MM.1S (cell line): Measurements from ENCODE around the gene IRAK2.

Source experiments
- DNase-seq: peaks from one replicate; pipeline ENCODE4 v3.0.0-alpha.2; 2015
- H2AFZ ChIP-seq: fragments of 300-600 bp; sonication (generic); 2 replicates; pipeline ENCODE4 v1.6.0; 2016; ENCODE audit warnings: antibody characterized with exemption, low read length
- H3F3A ChIP-seq: fragments of 300-600 bp; sonication (generic); 2 replicates; pipeline ENCODE4 v1.6.1; 2016; ENCODE audit warnings: mild to moderate bottlenecking, antibody characterized with exemption, low read length, moderate library complexity, mixed read lengths; ENCODE audit not compliant: insufficient read depth
- H3K27ac ChIP-seq: fragments of 300-600 bp; sonication (generic); 2 replicates; pipeline ENCODE4 v1.5.1; 2016; ENCODE audit warnings: mild to moderate bottlenecking, low read length
- H3K27me3 ChIP-seq: fragments of 300-600 bp; sonication (generic); replicated peaks from 2 replicates; pipeline ENCODE4 v1.6.0; 2016; ENCODE audit warnings: low read length; ENCODE audit not compliant: insufficient read depth
- H3K36me3 ChIP-seq: fragments of 300-600 bp; sonication (generic); replicated peaks from 2 replicates; pipeline ENCODE4 v1.6.1; 2016; ENCODE audit warnings: mild to moderate bottlenecking, low read length, mixed read lengths; ENCODE audit not compliant: insufficient read depth
- H3K4me1 ChIP-seq: fragments of 300-600 bp; sonication (generic); 2 replicates; pipeline ENCODE4 v1.6.1; 2016; ENCODE audit warnings: low read length, mixed read lengths
- H3K4me2 ChIP-seq: fragments of 300-600 bp; sonication (generic); 2 replicates; pipeline ENCODE4 v1.6.0; 2016; ENCODE audit warnings: low read depth, low read length
- H3K4me3 ChIP-seq: fragments of 300-600 bp; sonication (generic); 2 replicates; pipeline ENCODE4 v1.5.1; 2016; ENCODE audit warnings: low read length, mixed read lengths
- H3K79me2 ChIP-seq: fragments of 300-600 bp; sonication (generic); 2 replicates; pipeline ENCODE4 v1.6.1; 2016; ENCODE audit warnings: mixed run types, low read length, mixed read lengths
- H3K9ac ChIP-seq: fragments of 300-600 bp; sonication (generic); 2 replicates; pipeline ENCODE4 v1.6.1; 2016; ENCODE audit warnings: low read length, mixed read lengths
- H3K9me2 ChIP-seq: fragments of 300-600 bp; sonication (generic); replicated peaks from 2 replicates; pipeline ENCODE4 v1.6.1; 2016; ENCODE audit warnings: mild to moderate bottlenecking, low read length, mixed read lengths; ENCODE audit not compliant: insufficient read depth
- H3K9me3 ChIP-seq: fragments of 300-600 bp; sonication (generic); replicated peaks from 2 replicates; pipeline ENCODE4 v1.6.1; 2016; ENCODE audit warnings: mild to moderate bottlenecking, low read length, mixed read lengths; ENCODE audit not compliant: insufficient read depth
- H4K20me1 ChIP-seq: fragments of 300-600 bp; sonication (generic); 2 replicates; pipeline ENCODE4 v1.6.1; 2016; ENCODE audit warnings: mild to moderate bottlenecking, low read length, moderate library complexity, mixed read lengths; ENCODE audit not compliant: insufficient read depth
- CTCF ChIP-seq: fragments of 300-600 bp; sonication (generic); IDR thresholded peaks from 2 replicates; pipeline ENCODE4 v1.5.1; 2016; ENCODE audit warnings: antibody characterized with exemption, low read length, mixed read lengths
- EZH2 ChIP-seq: fragments of 300-600 bp; sonication (generic); optimal IDR thresholded peaks from 2 replicates; pipeline ENCODE3; 2017; ENCODE audit warnings: low read depth, mild to moderate bottlenecking, antibody characterized with exemption, low read length, mixed read lengths
- EZH2phosphoT487 ChIP-seq: fragments of 300-600 bp; sonication (generic); IDR thresholded peaks from 2 replicates; pipeline ENCODE4 v1.6.1; 2018; ENCODE audit warnings: antibody characterized with exemption, low read length

IRAK2 gene

GRCh38 chr3:10223676-10224639 is 59.2 kb downstream of the IRAK2 start:
- Histone ChIP-seq H3F3A (peaks cover 43% of the 10 kb centered on the region), H3K4me3 (no peak overlapping the region), H3K9me2 (no peaks in the 10 kb centered on the region), H3K27me3 (no peaks in the 10 kb centered on the region), H3K27ac (peak overlapping the region; percentile 49; the same call in 1 of the 2 replicates), H2AFZ (no peak overlapping the region), H3K36me3 (no peaks in the 10 kb centered on the region), H3K4me2 (peak overlapping the region; percentile 21; the same call in 1 of the 2 replicates), H3K4me1 (peaks cover 45% of the 10 kb centered on the region), H3K9ac (0 out of 2 replicates have a peak overlapping the region, but pooled peaks have one; percentile 5), H3K79me2 (no peaks in the 10 kb centered on the region), H4K20me1 (no peaks in the 10 kb centered on the region), H3K9me3 (no peaks in the 10 kb centered on the region)
- DNase-seq = peak; percentile 95
- TF ChIP-seq EZH2 (no peak), EZH2phosphoT487 (no peak), CTCF (no peak)

- peak overlapping the region; percentile 55; the same call in 1 of the 2 replicates for H3K4me2 ChIP-seq
- H3F3A ChIP-seq = peaks cover 39% of the 10 kb centered on the region
- no peak overlapping the region; the same call in 1 of the 2 replicates for H2AFZ ChIP-seq
- H3K4me1 ChIP-seq = peaks cover 40% of the 10 kb centered on the region
- no peak overlapping the region for H3K9ac ChIP-seq
- H3K27me3 ChIP-seq = no peaks in the 10 kb centered on the region
- TF ChIP-seq CTCF (peak; percentile 94), EZH2phosphoT487 (no peak)
- no peaks in the 10 kb centered on the region for H3K9me2 ChIP-seq
- no peaks in the 10 kb centered on the region for H3K9me3 ChIP-seq
- peak; percentile 83 for DNase-seq
- H3K27ac ChIP-seq = peak overlapping the region; percentile 29; the same call in 1 of the 2 replicates
- no peak overlapping the region for H3K4me3 ChIP-seq
- no peaks in the 10 kb centered on the region for H3K79me2 ChIP-seq
- no peaks in the 10 kb centered on the region for H4K20me1 ChIP-seq
- no peaks in the 10 kb centered on the region for H3K36me3 ChIP-seq
Measured at GRCh38 chr3:10224794-10225665, 60.3 kb downstream of the IRAK2 start.

GRCh38 chr3:10226293-10226692 is 61.6 kb downstream of the IRAK2 start:
- Histone ChIP-seq H3F3A (peaks cover 32% of the 10 kb centered on the region), H4K20me1 (no peaks in the 10 kb centered on the region), H3K9ac (no peak overlapping the region), H3K36me3 (no peaks in the 10 kb centered on the region), H2AFZ (0 out of 2 replicates have a peak overlapping the region, but pooled peaks have one; percentile 4), H3K4me3 (no peak overlapping the region), H3K9me2 (no peaks in the 10 kb centered on the region), H3K4me2 (peak overlapping the region; percentile 13; the same call in 1 of the 2 replicates), H3K79me2 (no peaks in the 10 kb centered on the region), H3K27me3 (no peaks in the 10 kb centered on the region), H3K9me3 (no peaks in the 10 kb centered on the region), H3K27ac (peak overlapping the region; percentile 13; the same call in 1 of the 2 replicates), H3K4me1 (peaks cover 34% of the 10 kb centered on the region)
- TF ChIP-seq EZH2phosphoT487 = no peak
- TF ChIP-seq CTCF = no peak
- no peak for TF ChIP-seq EZH2
- no peak for DNase-seq
